ENCODE measurements around the gene PKP4. TPM values are rescaled to one million over a fixed set of nuclear protein-coding genes. Genes with fewer than 3 reads are reported as not detected.

Gene PKP4
- total RNA-seq, 1 experiment from 2014 or later, result 9.3 TPM

- Histone ChIP-seq H3K4me3 (no peak overlapping the region), H3K27me3 (no peaks in the 10 kb centered on the region), H3K9me3 (no peaks in the 10 kb centered on the region), H3K36me3 (no peaks in the 10 kb centered on the region; the same call in 1 of the 2 replicates)
- no peak for DNase-seq
These were observed 124.0 kb downstream of the PKP4 start for GRCh38 chr2:158580760-158581159.

DNA sequence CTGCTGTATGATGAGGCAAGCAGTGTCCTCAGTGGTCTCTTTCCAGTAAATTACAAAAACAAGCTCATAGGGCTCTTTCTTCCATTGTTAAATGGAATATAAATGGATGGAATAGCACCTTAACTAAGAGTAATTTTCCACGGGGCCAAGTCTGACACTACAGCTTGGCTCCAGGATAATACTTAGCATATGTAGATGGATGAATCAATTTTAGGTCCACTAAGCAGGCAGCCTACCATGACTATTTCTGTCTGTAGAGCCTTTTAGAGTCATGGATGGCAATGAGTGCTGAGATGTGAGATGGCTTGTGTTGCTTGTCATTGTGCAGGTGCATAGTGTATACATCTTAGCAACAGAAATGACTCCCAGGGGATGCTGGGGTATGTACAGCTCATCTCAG is 125.9 kb downstream of the PKP4 start:
- Histone ChIP-seq H3K9me3 (no peaks in the 10 kb centered on the region), H3K4me3 (no peak overlapping the region), H3K36me3 (no peaks in the 10 kb centered on the region; the same call in 1 of the 2 replicates), H3K27me3 (no peaks in the 10 kb centered on the region)
- no peak for DNase-seq

DNA sequence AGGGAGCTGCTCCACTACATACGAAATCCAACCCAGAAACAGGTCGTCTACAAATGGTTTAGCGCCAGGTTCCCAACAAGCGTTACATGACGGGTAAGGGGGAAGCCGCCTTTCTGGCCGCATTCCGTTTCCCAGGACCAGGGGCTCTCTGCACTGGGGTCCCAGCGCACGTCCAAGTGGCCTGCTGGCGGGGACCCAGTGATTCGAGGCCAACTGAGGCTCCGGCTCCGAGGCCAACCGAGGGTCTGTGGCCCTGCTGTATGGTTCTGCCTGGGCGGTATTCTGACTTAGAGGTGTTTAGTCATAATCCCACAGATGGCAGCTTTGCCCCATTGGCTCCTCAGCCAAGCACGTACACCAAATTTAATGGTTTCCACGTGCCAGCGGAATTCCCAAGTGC is 127.2 kb downstream of the PKP4 start:
- Histone ChIP-seq H3K9me3 (no peaks in the 10 kb centered on the region), H3K36me3 (no peaks in the 10 kb centered on the region; the same call in 1 of the 2 replicates), H3K27me3 (no peaks in the 10 kb centered on the region), H3K4me3 (no peak overlapping the region)
- DNase-seq, result no peak

- Histone ChIP-seq H3K27me3 (no peaks in the 10 kb centered on the region), H3K9me3 (no peaks in the 10 kb centered on the region), H3K4me3 (no peak overlapping the region), H3K36me3 (no peaks in the 10 kb centered on the region; the same call in 1 of the 2 replicates)
- DNase-seq, result no peak
These were observed 129.7 kb downstream of the PKP4 start for GRCh38 chr2:158586491-158586890.

DNA sequence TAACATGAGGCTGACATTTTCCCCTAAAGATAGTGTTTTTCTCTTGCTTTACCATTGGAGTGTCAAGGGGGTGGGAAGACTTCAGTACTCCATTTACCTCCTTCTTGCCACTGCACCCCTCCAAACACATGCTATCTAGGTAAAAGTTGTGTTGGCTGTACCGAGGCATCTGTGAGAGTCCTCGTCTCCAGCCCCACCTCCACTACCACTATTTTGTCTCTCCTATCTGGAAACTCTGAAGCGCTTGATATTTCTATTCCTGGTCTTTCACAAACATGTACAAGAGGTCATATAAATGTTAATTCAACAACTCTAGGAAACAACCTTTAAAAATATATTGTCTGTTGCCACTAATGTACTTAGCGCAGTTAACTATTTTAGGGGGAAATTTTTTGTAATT is 132.6 kb downstream of the PKP4 start:
- no peak for DNase-seq
- H3K4me3 ChIP-seq, result no peak overlapping the region
- no peaks in the 10 kb centered on the region for H3K36me3 ChIP-seq
- no peaks in the 10 kb centered on the region for H3K9me3 ChIP-seq
- H3K27me3 ChIP-seq, result no peaks in the 10 kb centered on the region

DNA sequence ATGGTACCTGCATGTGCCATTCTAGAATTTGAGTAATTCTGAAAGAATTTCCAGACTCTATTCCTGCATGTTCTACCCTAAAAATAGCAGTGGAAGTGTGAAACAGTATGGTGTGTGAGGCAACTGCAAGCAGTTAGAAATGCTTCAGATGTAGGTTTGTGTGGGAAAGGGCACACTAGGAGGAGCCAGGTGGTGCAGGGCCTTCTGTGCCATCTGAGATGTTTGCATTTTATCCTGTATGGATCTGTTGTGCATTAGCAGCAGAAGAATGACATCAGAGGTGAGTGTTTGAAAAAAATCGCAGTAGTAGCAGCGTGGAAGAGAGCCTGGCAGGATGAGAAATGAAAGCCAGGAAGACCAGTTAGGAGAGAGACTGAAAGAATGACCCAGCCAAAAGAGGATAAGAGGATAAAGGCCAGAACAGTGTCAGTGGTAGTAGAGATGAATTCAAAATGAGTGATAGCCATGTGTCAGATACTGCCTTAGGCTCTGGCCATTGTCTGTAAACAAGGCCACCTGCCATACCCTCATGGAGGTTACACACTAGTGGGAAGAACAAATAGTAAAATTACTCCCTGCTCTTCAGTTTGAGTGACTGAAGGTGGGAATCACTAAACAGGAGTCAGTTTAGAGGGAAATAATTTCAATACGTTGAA is 142.2 kb downstream of the PKP4 start:
- peak; percentile 6 for DNase-seq
- Histone ChIP-seq H3K9me3 (no peaks in the 10 kb centered on the region), H3K4me3 (no peak overlapping the region), H3K36me3 (no peaks in the 10 kb centered on the region), H3K27me3 (no peaks in the 10 kb centered on the region)

DNA sequence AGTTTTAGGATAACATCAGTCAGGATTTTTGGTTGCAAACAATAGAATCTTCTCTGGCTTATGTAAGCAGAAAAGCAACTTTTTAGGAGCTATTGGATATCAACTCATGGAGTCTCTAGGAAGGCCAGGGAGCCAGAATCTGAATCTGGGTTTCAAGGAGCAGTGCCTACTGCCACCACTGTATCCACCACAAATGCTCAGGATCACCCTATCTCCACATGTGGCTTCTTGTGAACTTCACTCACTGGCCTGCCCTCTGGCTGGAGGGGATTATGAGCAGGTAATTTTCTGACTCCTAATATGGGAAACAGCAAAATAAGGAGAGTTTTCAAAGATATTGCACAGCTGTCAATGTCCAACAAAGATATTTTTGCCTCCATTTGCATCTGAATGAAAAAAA is 142.9 kb downstream of the PKP4 start:
- no peak overlapping the region for H3K4me3 ChIP-seq
- H3K36me3 ChIP-seq, result no peaks in the 10 kb centered on the region
- DNase-seq, result no peak
- H3K27me3 ChIP-seq, result no peaks in the 10 kb centered on the region
- no peaks in the 10 kb centered on the region for H3K9me3 ChIP-seq

- no peaks in the 10 kb centered on the region for H3K9me3 ChIP-seq
- H3K36me3 ChIP-seq, result no peaks in the 10 kb centered on the region
- no peak overlapping the region for H3K4me3 ChIP-seq
- H3K27me3 ChIP-seq, result no peaks in the 10 kb centered on the region
- peak; percentile 92 for DNase-seq
These were observed 143.5 kb downstream of the PKP4 start for GRCh38 chr2:158600155-158600802.

DNA sequence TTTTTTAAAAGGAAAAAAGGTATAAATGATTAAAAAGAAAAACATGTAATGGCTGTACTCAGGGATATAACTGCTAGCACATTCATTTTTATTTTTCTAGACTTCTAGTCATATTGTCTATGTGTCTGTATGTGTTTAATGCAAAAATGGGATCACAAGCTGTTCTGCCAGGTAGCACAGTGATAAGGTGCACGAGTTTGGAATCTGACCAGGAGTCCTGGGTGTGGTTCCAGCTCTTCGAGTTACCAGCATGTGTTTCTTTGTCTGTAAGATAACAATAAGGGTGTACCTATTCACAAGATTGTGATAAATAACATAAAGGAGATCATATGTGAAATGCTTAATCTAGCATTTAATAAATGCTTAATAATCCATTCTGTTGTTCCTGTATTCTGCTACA is 145.3 kb downstream of the PKP4 start:
- H3K36me3 ChIP-seq, result no peaks in the 10 kb centered on the region
- no peaks in the 10 kb centered on the region for H3K9me3 ChIP-seq
- no peak for DNase-seq
- H3K27me3 ChIP-seq, result no peaks in the 10 kb centered on the region
- no peak overlapping the region for H3K4me3 ChIP-seq

GRCh38 chr2:158603205-158603604 is 146.5 kb downstream of the PKP4 start:
- Histone ChIP-seq H3K9me3 (no peaks in the 10 kb centered on the region), H3K4me3 (no peak overlapping the region), H3K36me3 (no peaks in the 10 kb centered on the region), H3K27me3 (no peaks in the 10 kb centered on the region)
- no peak for DNase-seq

DNA sequence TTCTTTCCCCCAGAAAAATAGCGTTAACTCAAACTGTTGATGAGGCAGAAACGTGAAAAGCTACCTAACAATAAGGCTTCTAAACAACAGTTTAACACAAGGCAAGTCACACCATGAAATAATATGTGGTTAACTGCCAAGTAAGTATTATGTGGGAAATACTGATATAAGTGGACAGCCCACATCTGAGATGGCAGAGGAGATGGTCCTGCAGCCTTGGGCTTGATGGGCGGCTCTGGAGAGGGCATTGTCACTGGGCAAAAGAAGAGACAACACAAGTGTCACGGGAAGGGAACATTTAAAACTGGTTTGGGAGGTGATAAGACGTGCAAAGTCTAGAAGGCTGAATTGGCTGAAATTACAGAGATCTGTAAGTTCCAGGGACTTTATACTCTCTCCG is 147.2 kb downstream of the PKP4 start:
- no peak for DNase-seq

DNA sequence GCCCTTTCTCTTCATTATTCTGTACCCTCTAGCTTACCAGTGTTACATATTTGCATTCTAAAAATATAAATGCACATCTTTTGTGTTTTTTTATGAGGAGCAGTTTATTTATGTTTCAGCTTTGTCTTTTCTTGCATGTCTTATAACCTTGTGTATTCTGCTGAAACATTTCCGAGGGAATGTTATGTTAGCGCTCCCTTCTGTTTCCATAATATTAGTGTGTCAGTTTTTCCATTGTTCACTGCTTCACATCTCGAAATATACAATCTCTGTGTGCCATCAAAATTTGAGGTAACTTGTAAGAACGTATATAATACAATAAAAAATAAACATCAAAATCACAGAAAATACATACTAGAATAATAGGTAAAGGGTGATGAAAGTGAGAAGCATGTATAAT is 153.3 kb downstream of the PKP4 start:
- H3K9me3 ChIP-seq, result no peaks in the 10 kb centered on the region

More for the DNA sequence above, 147.2 kb downstream of the PKP4 start:
- Histone ChIP-seq H3K4me3 (no peak overlapping the region), H3K9me3 (no peaks in the 10 kb centered on the region), H3K36me3 (no peaks in the 10 kb centered on the region), H3K27me3 (no peaks in the 10 kb centered on the region)

GRCh38 chr2:158616480-158617000 is 159.8 kb downstream of the PKP4 start:
- Histone ChIP-seq H3K4me3 (no peak overlapping the region), H3K36me3 (peaks cover 6% of the 10 kb centered on the region), H3K9me3 (no peaks in the 10 kb centered on the region), H3K27me3 (no peaks in the 10 kb centered on the region)
- DNase-seq, result no peak

More for the DNA sequence above, 153.3 kb downstream of the PKP4 start:
- no peak for DNase-seq
- Histone ChIP-seq H3K4me3 (no peak overlapping the region), H3K36me3 (no peaks in the 10 kb centered on the region), H3K27me3 (no peaks in the 10 kb centered on the region)

DNA sequence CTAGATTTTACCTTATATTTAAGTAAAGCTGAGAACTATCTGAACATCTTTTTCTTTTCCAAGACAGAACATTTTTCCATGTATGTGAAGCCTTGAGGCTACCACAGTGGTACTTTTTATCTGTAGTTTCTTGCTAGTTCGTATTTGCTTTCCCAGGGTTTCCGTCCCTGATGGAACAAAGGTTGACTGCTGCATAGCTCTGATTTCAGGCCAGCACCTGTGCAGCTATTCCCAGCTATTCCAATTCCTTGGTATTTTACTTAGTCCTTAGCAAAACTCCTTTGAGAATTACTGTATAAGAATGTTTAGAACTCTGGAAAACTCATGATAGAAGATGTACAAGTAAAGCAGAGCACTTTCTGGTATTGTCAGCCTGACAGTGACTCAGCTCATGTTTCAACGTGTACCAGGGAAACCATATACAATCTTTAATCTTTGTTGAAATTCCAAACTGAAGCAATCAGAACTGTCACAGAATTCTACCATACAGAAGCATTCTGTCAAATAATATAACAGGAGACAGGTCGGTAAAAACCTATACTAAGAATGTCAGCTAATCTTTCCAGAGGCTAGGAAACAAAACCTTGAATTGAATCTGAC is 162.2 kb downstream of the PKP4 start:
- Histone ChIP-seq H3K27me3 (no peaks in the 10 kb centered on the region), H3K4me3 (no peak overlapping the region), H3K9me3 (no peaks in the 10 kb centered on the region), H3K36me3 (peaks cover 6% of the 10 kb centered on the region)
- DNase-seq, result no peak

GRCh38 chr2:158619496-158619895 is 162.7 kb downstream of the PKP4 start:
- DNase-seq, result peak; percentile 38
- no peak overlapping the region for H3K4me3 ChIP-seq
- H3K36me3 ChIP-seq, result peaks cover 6% of the 10 kb centered on the region
- H3K9me3 ChIP-seq, result no peaks in the 10 kb centered on the region
- no peaks in the 10 kb centered on the region for H3K27me3 ChIP-seq

- Histone ChIP-seq H3K27me3 (no peaks in the 10 kb centered on the region), H3K4me3 (no peak overlapping the region), H3K9me3 (no peaks in the 10 kb centered on the region), H3K36me3 (peaks cover 11% of the 10 kb centered on the region)
- no peak for DNase-seq
These were observed 163.9 kb downstream of the PKP4 start for GRCh38 chr2:158620656-158621055.

GRCh38 chr2:158624071-158624667 is 167.4 kb downstream of the PKP4 start:
- no peaks in the 10 kb centered on the region for H3K9me3 ChIP-seq
- H3K36me3 ChIP-seq, result peaks cover 14% of the 10 kb centered on the region
- DNase-seq, result no peak
- H3K4me3 ChIP-seq, result no peak overlapping the region
- H3K27me3 ChIP-seq, result no peaks in the 10 kb centered on the region

Measured in MG63 (cell line).